ENCODE results near the gene POLR1G. TPM values are rescaled to one million over a fixed set of nuclear protein-coding genes. Genes with fewer than 3 reads are reported as not detected.
A peak's percentile ranks its signal among the peaks of the same experiment; 100 is the strongest.

POLR1G gene
- total RNA-seq, 2 donors from 2014 or later = 5.5 to 5.6 TPM

GRCh38 chr19:45448425-45448756 is 41.9 kb downstream of the POLR1G start:
- Histone ChIP-seq H3K27me3 (no peaks in the 10 kb centered on the region), H3K9me3 (no peaks in the 10 kb centered on the region), H3K36me3 (no peaks in the 10 kb centered on the region), H3K4me1 (peaks cover 4 to 40% of the 10 kb centered on the region in 2 donors), H3K4me3 (no peak overlapping the region), H3K27ac (no peak overlapping the region)
- TF ChIP-seq CTCF (IDR thresholded peaks at IDR 0.05) = no peak
- no peak for DNase-seq (ENCODE audit: low spot score)

DNA sequence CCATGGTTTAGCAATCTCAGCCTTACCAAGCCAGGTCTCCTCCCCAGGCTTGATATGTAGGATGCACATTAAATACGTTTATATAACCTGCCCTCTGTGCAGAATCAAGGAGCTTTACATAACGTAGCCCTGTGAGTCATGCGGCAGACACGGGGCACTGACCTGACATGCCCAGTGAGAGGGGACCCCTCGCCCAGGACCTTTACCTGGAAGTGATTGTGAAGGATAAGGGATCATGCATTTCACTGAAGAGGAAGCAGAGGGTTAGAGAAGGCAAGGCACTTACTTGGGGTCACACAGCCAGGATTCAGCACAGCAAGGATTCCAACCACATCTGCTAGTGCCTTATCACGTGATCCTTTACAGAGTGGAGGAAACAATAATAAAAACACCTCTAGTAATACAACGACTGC is 42.4 kb downstream of the POLR1G start:
- Histone ChIP-seq H3K36me3 (no peaks in the 10 kb centered on the region), H3K9me3 (no peaks in the 10 kb centered on the region), H3K4me1 (peaks cover 4 to 36% of the 10 kb centered on the region in 2 donors), H3K4me3 (no peak overlapping the region), H3K27ac (no peak overlapping the region), H3K27me3 (no peaks in the 10 kb centered on the region)
- DNase-seq (ENCODE audit: low spot score) = no peak
- TF ChIP-seq CTCF (IDR thresholded peaks at IDR 0.05) = no peak

GRCh38 chr19:45450012-45450333 is 43.5 kb downstream of the POLR1G start:
- no peak for DNase-seq (ENCODE audit: low spot score)

DNA sequence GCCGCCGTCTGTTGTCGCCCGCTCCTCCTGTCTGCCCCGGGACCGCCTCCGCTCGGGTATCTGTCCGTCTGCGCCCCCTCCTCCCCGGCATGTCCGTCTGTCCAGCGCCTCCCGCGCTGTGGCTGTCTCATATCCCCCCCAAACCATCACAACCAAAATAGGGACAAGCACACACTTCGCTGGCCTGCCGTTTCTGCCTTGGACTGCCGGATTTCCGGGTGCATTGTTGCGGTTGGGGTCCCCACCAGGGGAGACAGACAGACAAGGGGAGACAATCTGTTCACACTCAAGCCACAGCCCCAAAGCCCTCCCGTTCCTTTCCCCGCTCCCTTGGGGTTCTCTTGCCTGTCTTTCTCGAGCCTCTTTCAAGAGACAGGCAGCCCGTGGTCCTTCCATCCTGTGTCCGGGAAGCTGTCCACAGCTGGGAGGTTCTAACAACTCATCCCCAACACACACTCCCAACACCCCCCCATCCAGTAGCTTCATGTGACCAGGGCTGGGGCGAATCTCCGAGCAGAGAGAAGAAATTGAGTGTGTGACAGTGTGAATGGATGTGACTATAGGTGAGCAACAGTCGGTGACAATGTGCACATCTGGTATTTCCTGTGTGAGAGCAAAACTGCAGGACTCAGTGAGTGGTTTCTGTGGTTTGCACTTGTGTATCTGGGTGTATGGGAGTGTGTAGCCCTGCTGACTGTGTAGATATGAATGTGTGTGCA is 44.8 kb downstream of the POLR1G start:
- Histone ChIP-seq H3K4me3 (peak overlapping the region; percentile 57 to 72), H3K27ac (peak overlapping the region; percentile 83 to 86), H3K4me1 (peaks cover 4 to 42% of the 10 kb centered on the region in 2 donors), H3K36me3 (no peaks in the 10 kb centered on the region), H3K27me3 (no peaks in the 10 kb centered on the region), H3K9me3 (no peaks in the 10 kb centered on the region)
- no peak for DNase-seq (ENCODE audit: low spot score)
- TF ChIP-seq CTCF (IDR thresholded peaks at IDR 0.05) = no peak

More at GRCh38 chr19:45450012-45450333, 43.5 kb downstream of the POLR1G start:
- no peaks in the 10 kb centered on the region for H3K36me3 ChIP-seq
- H3K4me3 ChIP-seq = peak overlapping the region; percentile 57 to 72
- no peaks in the 10 kb centered on the region for H3K9me3 ChIP-seq
- H3K4me1 ChIP-seq = peaks cover 4 to 33% of the 10 kb centered on the region in 2 donors
- no peak for TF ChIP-seq CTCF (IDR thresholded peaks at IDR 0.05)
- H3K27me3 ChIP-seq = no peaks in the 10 kb centered on the region
- peak overlapping the region; percentile 83 to 86 for H3K27ac ChIP-seq

- peaks cover 4 to 44% of the 10 kb centered on the region in 2 donors for H3K4me1 ChIP-seq
- H3K27me3 ChIP-seq = no peaks in the 10 kb centered on the region
- H3K9me3 ChIP-seq = no peaks in the 10 kb centered on the region
- no peak for TF ChIP-seq CTCF (IDR thresholded peaks at IDR 0.05)
- DNase-seq (ENCODE audit: low spot score) = no peak
- H3K4me3 ChIP-seq = no peak overlapping the region
- H3K27ac ChIP-seq = no peak overlapping the region
- no peaks in the 10 kb centered on the region for H3K36me3 ChIP-seq
Measured at GRCh38 chr19:45451850-45452387, 45.5 kb downstream of the POLR1G start.

All from right atrium auricular region (tissue), 2 donors.